NCI-H446 (cell line): Measurements from ENCODE around the gene EPHA4.

Experiments
- DNase-seq, 2 experiments: peaks; one replicate each; lab custom pipeline; 2025; lab: John Stamatoyannopoulos, UW

EPHA4 gene

GRCh38 chr2:221503965-221504364 lies 68.1 kb downstream of the EPHA4 start:
- no peak for DNase-seq

- DNase-seq, result no peak
Observed at GRCh38 chr2:221502270-221503010, 69.7 kb downstream of the EPHA4 start.

- no peak for DNase-seq
Observed at GRCh38 chr2:221501883-221502269, 70.2 kb downstream of the EPHA4 start.

GRCh38 chr2:221501210-221501882 lies 70.8 kb downstream of the EPHA4 start:
- DNase-seq, result no peak

- no peak for DNase-seq
Observed at GRCh38 chr2:221500501-221501209, 71.4 kb downstream of the EPHA4 start.

GRCh38 chr2:221495731-221496130 lies 76.4 kb downstream of the EPHA4 start:
- DNase-seq, result no peak

DNA sequence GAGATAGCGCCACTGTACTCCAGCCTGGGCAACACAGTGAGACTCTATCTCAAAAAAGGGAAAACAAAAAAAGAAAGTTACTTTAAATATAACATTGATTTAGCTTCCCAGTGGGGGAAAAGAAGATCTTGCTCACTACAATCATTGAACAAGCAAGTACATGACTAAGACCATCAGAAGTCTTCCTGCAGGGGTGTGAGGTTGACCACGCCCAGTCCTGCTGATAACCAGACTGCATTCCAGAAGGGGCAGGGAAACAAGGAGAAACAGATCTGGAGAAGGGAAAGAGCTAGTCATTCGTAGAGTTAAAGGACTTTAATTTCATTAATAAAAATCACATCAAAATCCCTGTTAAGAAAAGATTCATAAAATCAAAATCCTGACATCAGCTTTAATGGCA lies 77.5 kb downstream of the EPHA4 start:
- no peak for DNase-seq

DNA sequence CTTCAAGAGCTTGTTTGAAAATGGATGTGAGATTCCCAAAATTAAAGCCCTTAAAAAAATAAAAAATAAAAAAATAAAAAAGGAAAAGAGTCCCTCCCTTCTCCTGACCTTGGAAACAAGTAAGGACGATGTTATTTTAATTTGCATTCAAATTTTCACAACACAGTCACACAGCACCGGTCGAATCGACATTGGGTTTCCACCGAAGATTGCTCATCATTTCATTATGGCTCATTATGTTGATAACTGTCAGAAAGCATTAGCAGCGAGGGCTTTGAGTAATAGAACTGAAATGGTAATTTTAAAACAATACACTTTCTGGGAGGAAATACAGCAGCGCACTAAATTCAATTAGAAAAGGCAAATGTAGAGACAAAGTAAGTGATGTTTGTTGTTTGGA lies 78.7 kb downstream of the EPHA4 start:
- no peak for DNase-seq

DNA sequence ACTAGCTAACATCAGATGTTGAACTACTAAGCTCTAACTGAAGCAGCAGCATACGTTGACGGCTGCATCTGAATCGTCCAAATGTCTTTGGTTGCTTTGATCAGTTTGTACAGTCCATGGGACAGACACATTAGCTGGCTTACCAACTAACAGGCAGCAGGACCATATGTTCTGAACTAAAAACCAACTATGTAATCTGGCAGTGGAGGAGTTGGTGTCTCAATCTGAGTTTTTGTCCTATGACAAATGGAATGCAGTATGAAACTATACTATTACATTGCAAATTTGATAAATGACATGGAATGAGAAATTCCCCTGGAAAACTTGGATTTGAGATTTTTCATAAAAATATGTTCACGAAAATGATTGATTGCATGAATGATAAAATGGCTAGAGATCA lies 79.5 kb downstream of the EPHA4 start:
- peak in 1 of 2 experiments; percentile 50 for DNase-seq

GRCh38 chr2:221490506-221491060 lies 81.5 kb downstream of the EPHA4 start:
- peak in 1 of 2 experiments; percentile 6 for DNase-seq

DNA sequence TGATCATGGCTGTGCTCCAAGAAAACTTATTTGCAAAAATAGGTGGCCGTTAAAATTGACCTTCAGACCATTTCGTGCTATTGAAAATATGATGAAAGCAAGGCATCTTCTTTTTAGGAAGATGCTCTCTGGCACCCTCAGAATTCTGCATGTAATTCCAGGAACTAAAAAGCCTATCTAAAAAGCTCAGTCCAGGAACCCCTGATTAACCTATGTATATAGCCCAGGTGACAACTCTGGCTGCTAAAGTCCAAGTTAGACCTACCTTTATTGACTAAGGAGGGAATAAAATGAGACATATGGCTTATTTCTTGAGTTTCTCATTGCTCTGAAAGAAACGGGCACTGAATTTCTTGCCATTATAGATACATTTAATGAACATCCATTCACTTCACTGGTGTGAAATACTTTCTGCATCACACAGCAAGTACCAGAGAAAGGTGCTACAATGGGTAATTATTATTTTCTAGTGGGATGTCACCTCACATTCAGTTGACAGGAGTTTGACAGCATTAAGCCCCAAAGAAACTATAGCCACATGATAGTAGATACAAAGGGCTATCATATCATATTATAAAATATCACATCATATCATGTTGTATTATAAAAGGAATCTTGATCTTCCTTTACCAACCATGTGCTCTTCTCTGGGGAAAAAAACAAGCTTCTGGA lies 83.8 kb downstream of the EPHA4 start:
- DNase-seq, result no peak

- no peak for DNase-seq
Observed at GRCh38 chr2:221486106-221486505, 86.0 kb downstream of the EPHA4 start.

DNA sequence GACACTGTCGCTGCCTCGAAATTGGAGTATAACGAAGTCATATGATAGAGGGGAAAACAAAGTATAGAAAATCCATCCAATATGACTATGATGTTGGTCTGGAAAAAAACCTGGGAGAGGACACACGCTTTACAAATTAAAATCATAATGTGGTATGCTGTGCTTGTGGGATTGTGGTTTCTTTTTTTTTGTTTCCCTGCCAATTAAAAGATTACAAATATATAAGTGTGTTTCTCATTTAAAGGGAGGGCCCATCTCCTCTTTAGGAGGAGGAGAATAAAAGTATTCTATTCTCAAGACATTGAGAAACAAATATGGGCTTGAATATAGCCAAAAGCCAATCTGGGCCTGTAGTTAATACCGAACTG lies 86.6 kb downstream of the EPHA4 start:
- no peak for DNase-seq

GRCh38 chr2:221484761-221485502 lies 87.2 kb downstream of the EPHA4 start:
- DNase-seq, result no peak

- DNase-seq, result peak in 1 of 2 experiments; percentile 37
Observed at GRCh38 chr2:221482666-221483455, 89.2 kb downstream of the EPHA4 start.

- no peak for DNase-seq
Observed at GRCh38 chr2:221480821-221481220, 91.3 kb downstream of the EPHA4 start.

- peak in 1 of 2 experiments; percentile 32 for DNase-seq
Observed at GRCh38 chr2:221480163-221480562, 91.9 kb downstream of the EPHA4 start.

DNA sequence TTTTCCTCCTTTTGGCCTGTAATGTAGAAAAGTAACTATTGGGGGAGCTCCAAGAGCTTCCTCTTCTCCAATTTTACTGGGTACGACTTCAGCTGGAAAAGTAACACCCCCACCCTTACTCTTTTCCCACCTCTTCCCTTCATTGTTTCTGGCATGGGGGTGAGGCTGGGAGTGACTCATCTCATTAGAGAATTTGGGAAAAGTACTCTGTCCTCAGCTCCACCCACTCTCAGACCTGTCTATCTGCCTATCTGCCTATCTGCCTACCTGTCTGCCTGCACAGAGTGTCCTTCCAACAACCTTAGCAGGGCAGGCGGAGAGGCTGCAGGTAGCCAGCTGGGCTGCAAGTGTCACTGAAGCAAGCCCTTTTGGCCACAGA lies 93.6 kb downstream of the EPHA4 start:
- DNase-seq, result no peak

GRCh38 chr2:221477714-221478484 lies 94.2 kb downstream of the EPHA4 start:
- no peak for DNase-seq

DNA sequence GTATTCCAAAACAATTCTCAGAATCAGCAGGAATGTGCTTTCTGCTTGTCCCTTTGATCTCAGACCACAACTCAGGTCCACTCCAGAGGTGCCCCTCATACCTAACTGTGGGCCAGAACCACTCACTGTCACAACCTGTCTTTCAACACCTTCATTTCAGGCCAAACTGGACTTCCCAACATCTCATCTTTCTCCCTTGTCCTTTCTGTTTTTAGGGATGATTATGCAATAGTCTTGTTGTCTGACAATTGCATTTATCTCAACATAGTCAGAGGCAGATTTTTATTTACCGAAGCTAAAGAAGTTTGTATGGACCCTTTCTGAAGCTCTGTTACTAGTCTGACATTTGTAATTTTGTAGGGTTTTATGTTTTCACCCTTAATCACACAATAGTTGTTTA lies 95.9 kb downstream of the EPHA4 start:
- no peak for DNase-seq
